Endothelial cell (in vitro differentiated cells): ENCODE measurements around the gene SMIM7. TPM values are rescaled to one million over a fixed set of nuclear protein-coding genes. Genes with fewer than 3 reads are reported as not detected.

Source experiments
- DNase-seq: peaks from one replicate; pipeline ENCODE4 v3.0.0; 2021; ENCODE audit warnings: low spot score
- H3K27ac Mint-ChIP-seq: one replicate; pipeline ENCODE4 v1.8.0; 2021; ENCODE audit warnings: mixed read lengths, inconsistent platforms; ENCODE audit not compliant: unreplicated experiment
- H3K27me3 Mint-ChIP-seq: one replicate; pipeline ENCODE4 v1.8.0; 2021; ENCODE audit warnings: mild to moderate bottlenecking, moderate library complexity, mixed read lengths, inconsistent platforms; ENCODE audit not compliant: unreplicated experiment
- H3K36me3 Mint-ChIP-seq: one replicate; pipeline ENCODE4 v1.8.0; 2021; ENCODE audit warnings: mild to moderate bottlenecking, low read depth, mixed read lengths, inconsistent platforms; ENCODE audit not compliant: unreplicated experiment
- H3K4me1 Mint-ChIP-seq: one replicate; pipeline ENCODE4 v1.8.0; 2021; ENCODE audit warnings: mild to moderate bottlenecking, mixed read lengths, inconsistent platforms; ENCODE audit not compliant: unreplicated experiment
- H3K4me3 Mint-ChIP-seq: one replicate; pipeline ENCODE4 v1.8.0; 2021; ENCODE audit warnings: mild to moderate bottlenecking, mixed read lengths, inconsistent platforms; ENCODE audit not compliant: unreplicated experiment
- H3K9me3 Mint-ChIP-seq: one replicate; pipeline ENCODE4 v1.8.0; 2021; ENCODE audit warnings: mixed read lengths, inconsistent platforms; ENCODE audit not compliant: unreplicated experiment
- CTCF ChIP-seq: fragments of 200-600 bp; sonication (generic); IDR thresholded peaks from one replicate; pipeline ENCODE4 v1.5.0; 2021; ENCODE audit warnings: antibody characterized with exemption; ENCODE audit not compliant: unreplicated experiment
- total RNA-seq: library from RNA; stranded (reverse); fragmentation: NEBNext Ultra II Directional; extraction: Animal tissue kit (Norgen Biotek cat#: 25700); gene quantifications from one replicate; pipeline ENCODE4 v1.2.1, GENCODE V29; 2021; ENCODE audit not compliant: unreplicated experiment

Gene SMIM7
- total RNA-seq, 1 donor from 2014 or later: 53.2 TPM

GRCh38 chr19:16684216-16684615 is 24.3 kb upstream of the SMIM7 start:
- no peak overlapping the region for H3K27ac Mint-ChIP-seq
- DNase-seq: no peak
- no peaks in the 10 kb centered on the region for H3K4me1 Mint-ChIP-seq
- no peaks in the 10 kb centered on the region for H3K9me3 Mint-ChIP-seq
- no peak for TF ChIP-seq CTCF
- peaks cover 2% of the 10 kb centered on the region for H3K27me3 Mint-ChIP-seq
- H3K4me3 Mint-ChIP-seq: no peak overlapping the region
- peaks cover under 1% of the 10 kb centered on the region for H3K36me3 Mint-ChIP-seq

GRCh38 chr19:16682539-16682938 is 22.6 kb upstream of the SMIM7 start:
- no peaks in the 10 kb centered on the region for H3K4me1 Mint-ChIP-seq
- no peak for TF ChIP-seq CTCF
- DNase-seq: no peak
- H3K27ac Mint-ChIP-seq: no peak overlapping the region
- H3K9me3 Mint-ChIP-seq: no peaks in the 10 kb centered on the region
- peaks cover 3% of the 10 kb centered on the region for H3K36me3 Mint-ChIP-seq
- H3K27me3 Mint-ChIP-seq: peaks cover 2% of the 10 kb centered on the region
- H3K4me3 Mint-ChIP-seq: no peak overlapping the region

- no peak for DNase-seq
- TF ChIP-seq CTCF: no peak
- Mint-ChIP-seq H3K4me1 (no peaks in the 10 kb centered on the region), H3K9me3 (no peaks in the 10 kb centered on the region), H3K27ac (no peak overlapping the region), H3K36me3 (peaks cover 3% of the 10 kb centered on the region), H3K27me3 (peaks cover 2% of the 10 kb centered on the region), H3K4me3 (no peak overlapping the region)
Observed at GRCh38 chr19:16679811-16680210, 19.9 kb upstream of the SMIM7 start.

GRCh38 chr19:16678498-16678897 is 18.6 kb upstream of the SMIM7 start:
- peaks cover 3% of the 10 kb centered on the region for H3K36me3 Mint-ChIP-seq
- no peak overlapping the region for H3K27ac Mint-ChIP-seq
- no peaks in the 10 kb centered on the region for H3K9me3 Mint-ChIP-seq
- H3K4me1 Mint-ChIP-seq: no peaks in the 10 kb centered on the region
- H3K27me3 Mint-ChIP-seq: peaks cover 2% of the 10 kb centered on the region
- TF ChIP-seq CTCF: no peak
- no peak overlapping the region for H3K4me3 Mint-ChIP-seq
- DNase-seq: no peak

GRCh38 chr19:16677055-16677454 is 17.1 kb upstream of the SMIM7 start:
- H3K36me3 Mint-ChIP-seq: peaks cover 3% of the 10 kb centered on the region
- no peak for TF ChIP-seq CTCF
- no peak overlapping the region for H3K27ac Mint-ChIP-seq
- H3K27me3 Mint-ChIP-seq: peaks cover 5% of the 10 kb centered on the region
- no peaks in the 10 kb centered on the region for H3K9me3 Mint-ChIP-seq
- DNase-seq: no peak
- H3K4me1 Mint-ChIP-seq: no peaks in the 10 kb centered on the region
- no peak overlapping the region for H3K4me3 Mint-ChIP-seq
